ENCODE data around the gene NAP1L4.
A peak's percentile ranks its signal among the peaks of the same experiment; 100 is the strongest.

The NAP1L4 gene

DNA sequence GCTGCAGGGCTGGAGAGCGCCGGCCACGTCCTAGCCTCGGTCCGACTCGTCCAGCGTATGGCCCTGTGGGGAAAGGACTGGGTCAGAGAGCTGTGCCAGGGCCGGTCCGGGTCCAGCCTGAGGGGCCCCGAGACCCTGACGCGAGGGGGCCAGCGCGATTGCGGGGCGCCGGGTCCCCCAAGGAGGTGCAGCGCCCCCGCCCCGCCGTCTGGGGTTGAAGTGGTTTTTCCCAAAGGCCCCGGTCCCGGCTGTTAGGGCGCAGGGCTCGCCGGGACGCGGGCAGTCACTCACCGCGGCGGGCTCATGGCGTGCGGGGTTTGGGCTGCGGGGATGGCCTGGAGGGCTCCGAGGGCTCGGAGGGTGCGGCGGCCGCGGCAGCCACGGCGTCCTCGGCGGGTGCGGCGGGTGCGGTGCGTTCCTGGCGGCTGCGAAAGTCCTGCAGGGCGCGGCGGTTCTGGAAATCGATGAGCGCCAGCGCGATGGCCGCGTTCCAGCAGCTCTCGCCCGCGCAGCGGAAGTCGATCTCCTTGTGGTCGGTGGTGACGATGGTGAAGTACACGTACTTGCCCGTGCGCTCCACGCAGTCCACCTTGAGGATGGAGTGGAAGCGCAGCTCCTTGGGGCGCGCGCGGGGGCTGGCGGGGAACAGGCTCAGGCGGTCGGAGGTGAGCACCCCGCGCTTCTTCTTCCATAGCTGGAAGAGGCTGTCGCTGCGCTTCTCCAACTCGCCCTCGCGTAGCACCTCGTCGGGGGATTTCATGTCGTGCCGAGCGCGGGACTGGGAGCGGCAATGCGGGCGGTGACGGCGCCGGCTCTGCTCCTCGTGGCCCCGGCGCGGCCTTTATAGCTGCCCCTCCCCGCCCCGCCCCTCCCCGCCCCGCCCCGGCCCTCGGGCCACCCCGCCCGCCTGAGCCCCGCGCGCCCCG lies 63.3 kb downstream of the NAP1L4 start, which contains the start of gene PHLDA2:
PHLDA2 (minus strand) TSS at position 816 of the 926 bp plus-strand sequence; CDS start at position 760, 56 bp downstream.
- H3K9me3 ChIP-seq (ENCODE audit: control insufficient read depth, insufficient read depth, low read length), result no peaks in the 10 kb centered on the region
- H3K4me1 ChIP-seq (ENCODE audit: control insufficient read depth, insufficient read depth, low read length), result no peaks in the 10 kb centered on the region
- no peak within 1 kb of the TSS for H3K9ac ChIP-seq (ENCODE audit: low read depth, low read length)
- peak within 1 kb of the TSS; percentile 56 for H3K4me3 ChIP-seq (ENCODE audit: low read depth, low read length)
- peaks cover 23% of the 10 kb centered on the region for H3K27me3 ChIP-seq (ENCODE audit: control insufficient read depth, insufficient read depth, low read length)
- no peaks in the 10 kb centered on the region for H3K36me3 ChIP-seq (ENCODE audit: control insufficient read depth, insufficient read depth, low read length)

DNA sequence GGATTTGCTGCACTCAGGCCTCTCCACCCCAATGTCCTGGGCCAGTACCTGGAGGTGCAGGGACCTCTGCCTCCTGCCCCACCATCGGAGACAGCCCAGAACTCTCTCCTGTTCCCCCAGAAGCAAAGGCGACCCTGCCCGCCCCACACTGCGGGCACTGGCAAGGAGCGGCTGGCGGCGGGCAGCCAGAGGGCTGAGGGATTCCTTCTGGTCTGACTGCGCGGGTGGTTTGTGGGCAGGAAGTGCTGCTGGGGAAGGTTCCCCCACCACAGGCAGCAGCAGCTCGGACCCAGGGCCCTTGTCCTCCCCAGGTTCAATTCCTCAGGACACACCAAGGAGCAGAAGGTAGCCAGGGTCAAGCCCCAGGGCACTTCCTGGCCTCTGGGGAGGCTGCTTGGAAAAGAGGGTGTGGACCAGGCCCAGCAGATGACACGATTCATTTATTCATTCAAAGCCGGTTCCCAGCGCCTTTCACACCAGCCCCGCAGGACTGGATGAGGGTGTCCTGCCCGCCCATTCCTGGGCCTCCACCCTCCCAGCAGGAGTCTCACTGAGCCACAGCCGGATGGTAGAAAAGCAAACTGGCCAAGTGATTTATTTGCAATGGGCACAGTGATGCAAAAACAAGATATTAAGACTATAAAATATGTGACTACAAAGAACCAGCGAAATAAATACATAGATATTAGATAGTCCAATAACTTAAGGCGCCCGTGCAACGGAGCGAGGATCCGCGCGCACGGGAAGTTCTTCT lies 64.1 kb downstream of the NAP1L4 start:
- H3K27me3 ChIP-seq (ENCODE audit: control insufficient read depth, insufficient read depth, low read length), result peaks cover 23% of the 10 kb centered on the region
- H3K36me3 ChIP-seq (ENCODE audit: control insufficient read depth, insufficient read depth, low read length), result no peaks in the 10 kb centered on the region
- H3K9me3 ChIP-seq (ENCODE audit: control insufficient read depth, insufficient read depth, low read length), result no peaks in the 10 kb centered on the region
- H3K4me3 ChIP-seq (ENCODE audit: low read depth, low read length), result peak overlapping the region; percentile 54
- H3K4me1 ChIP-seq (ENCODE audit: control insufficient read depth, insufficient read depth, low read length), result no peaks in the 10 kb centered on the region
- no peak overlapping the region for H3K9ac ChIP-seq (ENCODE audit: low read depth, low read length)

DNA sequence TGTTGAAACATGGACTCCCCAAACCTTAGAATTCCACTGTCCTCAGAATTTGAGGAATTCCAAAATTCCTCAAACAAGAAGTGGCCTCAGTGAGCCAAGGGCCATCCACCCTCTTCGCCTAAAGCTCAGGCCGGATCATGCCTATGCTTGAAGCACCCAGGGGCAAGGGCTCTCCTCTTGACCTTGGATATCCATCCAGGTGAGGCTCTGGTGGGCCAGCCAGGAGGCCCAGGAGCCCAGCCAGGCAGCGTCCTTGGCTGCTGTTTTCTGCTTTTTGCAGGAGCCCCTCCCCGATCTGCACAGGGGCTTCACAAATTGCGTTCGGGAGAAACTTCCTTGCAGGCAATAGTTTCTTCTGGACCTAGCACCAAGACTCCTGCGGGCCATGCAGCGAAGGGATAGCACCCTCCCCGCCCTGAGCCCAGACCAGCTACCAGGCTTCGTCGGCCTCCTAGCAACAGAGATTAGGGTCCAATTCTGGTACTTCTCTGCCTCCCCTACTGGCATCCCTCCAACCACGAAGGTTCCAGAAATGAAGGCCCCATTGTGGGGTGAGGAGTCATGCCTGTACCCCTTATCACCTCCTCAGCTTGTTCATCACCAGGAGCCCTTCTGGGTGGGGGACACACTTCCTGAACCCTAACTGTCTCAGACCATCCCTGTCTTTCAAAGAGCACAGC lies 64.9 kb downstream of the NAP1L4 start:
- Histone ChIP-seq H3K9me3 (ENCODE audit: control insufficient read depth, insufficient read depth, low read length) (no peaks in the 10 kb centered on the region), H3K9ac (ENCODE audit: low read depth, low read length) (no peak overlapping the region), H3K4me1 (ENCODE audit: control insufficient read depth, insufficient read depth, low read length) (no peaks in the 10 kb centered on the region), H3K4me3 (ENCODE audit: low read depth, low read length) (no peak overlapping the region), H3K27me3 (ENCODE audit: control insufficient read depth, insufficient read depth, low read length) (peaks cover 21% of the 10 kb centered on the region), H3K36me3 (ENCODE audit: control insufficient read depth, insufficient read depth, low read length) (no peaks in the 10 kb centered on the region)

DNA sequence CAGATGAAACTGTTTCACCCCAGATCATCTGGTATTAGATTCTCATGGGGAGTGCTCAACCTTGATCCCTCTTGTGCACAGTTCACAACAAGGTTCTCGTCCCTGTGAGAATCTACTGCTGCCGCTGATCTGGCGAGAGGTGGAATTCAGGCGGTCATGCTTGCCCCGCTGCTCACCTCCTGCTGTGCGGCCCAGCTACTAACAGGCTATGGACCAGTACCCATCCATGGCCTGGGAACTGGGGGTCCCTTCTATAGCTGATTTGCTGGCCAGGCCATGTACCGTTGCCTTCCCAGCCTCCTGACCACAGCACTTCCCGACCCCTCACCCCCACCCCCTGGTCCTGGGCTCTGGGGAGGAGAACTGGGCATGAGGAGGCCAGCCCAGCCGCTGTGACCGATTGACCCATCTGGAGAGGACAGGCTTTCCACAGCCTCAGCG lies 65.5 kb downstream of the NAP1L4 start:
- H3K27me3 ChIP-seq (ENCODE audit: control insufficient read depth, insufficient read depth, low read length), result peaks cover 21% of the 10 kb centered on the region
- no peaks in the 10 kb centered on the region for H3K9me3 ChIP-seq (ENCODE audit: control insufficient read depth, insufficient read depth, low read length)
- H3K4me1 ChIP-seq (ENCODE audit: control insufficient read depth, insufficient read depth, low read length), result no peaks in the 10 kb centered on the region
- no peaks in the 10 kb centered on the region for H3K36me3 ChIP-seq (ENCODE audit: control insufficient read depth, insufficient read depth, low read length)
- H3K9ac ChIP-seq (ENCODE audit: low read depth, low read length), result no peak overlapping the region
- H3K4me3 ChIP-seq (ENCODE audit: low read depth, low read length), result no peak overlapping the region

DNA sequence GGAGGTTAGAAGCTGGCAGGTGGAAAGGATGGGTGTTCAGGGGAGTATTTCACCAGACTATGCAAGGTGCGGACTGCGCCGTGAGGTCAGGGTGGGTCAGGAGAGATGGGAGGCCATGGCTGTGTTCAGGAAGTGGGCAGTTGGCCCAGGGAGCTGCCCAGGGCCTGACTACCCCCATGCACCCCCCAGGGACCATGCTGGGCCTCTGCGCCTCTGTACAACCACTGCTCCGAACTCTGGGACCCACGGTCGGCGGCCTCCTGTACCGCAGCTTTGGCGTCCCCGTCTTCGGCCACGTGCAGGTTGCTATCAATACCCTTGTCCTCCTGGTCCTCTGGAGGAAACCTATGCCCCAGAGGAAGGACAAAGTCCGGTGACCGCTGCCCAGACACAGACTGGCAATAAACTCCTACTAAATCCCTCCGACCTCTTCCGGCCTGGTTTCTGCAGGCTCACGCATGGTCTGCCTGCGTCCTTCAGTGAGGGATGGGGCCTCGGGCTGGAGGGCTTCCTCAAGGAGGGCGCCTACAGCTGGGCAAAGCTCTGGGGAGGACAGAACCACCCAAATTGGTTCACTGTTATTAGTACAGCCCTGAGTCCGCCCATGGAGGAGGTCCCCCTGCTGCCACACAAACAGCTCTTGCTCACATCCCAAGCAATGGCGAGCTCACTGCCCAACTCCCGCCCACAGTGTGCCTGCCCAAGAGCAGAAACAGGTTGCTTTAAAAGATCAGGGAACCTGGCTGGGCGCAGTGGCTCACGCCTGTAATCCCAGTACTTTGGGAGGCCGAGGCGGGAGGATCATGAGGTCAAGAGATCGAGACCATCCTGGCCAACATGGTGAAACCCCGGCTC lies 67.1 kb downstream of the NAP1L4 start:
- no peaks in the 10 kb centered on the region for H3K4me1 ChIP-seq (ENCODE audit: control insufficient read depth, insufficient read depth, low read length)
- no peak overlapping the region for H3K4me3 ChIP-seq (ENCODE audit: low read depth, low read length)
- H3K27me3 ChIP-seq (ENCODE audit: control insufficient read depth, insufficient read depth, low read length), result peaks cover 21% of the 10 kb centered on the region
- no peaks in the 10 kb centered on the region for H3K36me3 ChIP-seq (ENCODE audit: control insufficient read depth, insufficient read depth, low read length)
- H3K9ac ChIP-seq (ENCODE audit: low read depth, low read length), result peak overlapping the region; percentile 47
- no peaks in the 10 kb centered on the region for H3K9me3 ChIP-seq (ENCODE audit: control insufficient read depth, insufficient read depth, low read length)

DNA sequence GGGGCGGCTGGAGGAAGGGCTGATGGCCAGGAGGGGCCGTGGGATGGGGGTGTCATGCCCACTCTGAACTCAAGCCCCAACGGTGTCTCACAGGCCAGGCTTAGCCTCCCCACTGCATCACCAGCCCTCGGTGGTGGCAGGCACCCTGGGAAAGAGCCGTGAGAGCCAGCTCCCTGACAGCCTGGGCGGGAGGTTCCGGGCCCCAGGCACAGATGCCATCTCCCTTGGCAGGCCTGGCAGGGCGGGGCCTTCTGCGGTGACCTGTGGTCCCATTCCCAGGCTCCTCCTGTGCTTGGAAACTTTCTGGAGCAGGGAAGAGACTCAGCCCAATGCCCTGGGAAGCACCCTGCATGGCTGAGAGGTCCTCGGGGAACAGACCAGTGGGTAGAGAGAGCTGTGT lies 67.7 kb downstream of the NAP1L4 start:
- Histone ChIP-seq H3K36me3 (ENCODE audit: control insufficient read depth, insufficient read depth, low read length) (no peaks in the 10 kb centered on the region), H3K9ac (ENCODE audit: low read depth, low read length) (no peak overlapping the region), H3K4me1 (ENCODE audit: control insufficient read depth, insufficient read depth, low read length) (no peaks in the 10 kb centered on the region), H3K9me3 (ENCODE audit: control insufficient read depth, insufficient read depth, low read length) (no peaks in the 10 kb centered on the region), H3K27me3 (ENCODE audit: control insufficient read depth, insufficient read depth, low read length) (peaks cover 18% of the 10 kb centered on the region), H3K4me3 (ENCODE audit: low read depth, low read length) (no peak overlapping the region)

DNA sequence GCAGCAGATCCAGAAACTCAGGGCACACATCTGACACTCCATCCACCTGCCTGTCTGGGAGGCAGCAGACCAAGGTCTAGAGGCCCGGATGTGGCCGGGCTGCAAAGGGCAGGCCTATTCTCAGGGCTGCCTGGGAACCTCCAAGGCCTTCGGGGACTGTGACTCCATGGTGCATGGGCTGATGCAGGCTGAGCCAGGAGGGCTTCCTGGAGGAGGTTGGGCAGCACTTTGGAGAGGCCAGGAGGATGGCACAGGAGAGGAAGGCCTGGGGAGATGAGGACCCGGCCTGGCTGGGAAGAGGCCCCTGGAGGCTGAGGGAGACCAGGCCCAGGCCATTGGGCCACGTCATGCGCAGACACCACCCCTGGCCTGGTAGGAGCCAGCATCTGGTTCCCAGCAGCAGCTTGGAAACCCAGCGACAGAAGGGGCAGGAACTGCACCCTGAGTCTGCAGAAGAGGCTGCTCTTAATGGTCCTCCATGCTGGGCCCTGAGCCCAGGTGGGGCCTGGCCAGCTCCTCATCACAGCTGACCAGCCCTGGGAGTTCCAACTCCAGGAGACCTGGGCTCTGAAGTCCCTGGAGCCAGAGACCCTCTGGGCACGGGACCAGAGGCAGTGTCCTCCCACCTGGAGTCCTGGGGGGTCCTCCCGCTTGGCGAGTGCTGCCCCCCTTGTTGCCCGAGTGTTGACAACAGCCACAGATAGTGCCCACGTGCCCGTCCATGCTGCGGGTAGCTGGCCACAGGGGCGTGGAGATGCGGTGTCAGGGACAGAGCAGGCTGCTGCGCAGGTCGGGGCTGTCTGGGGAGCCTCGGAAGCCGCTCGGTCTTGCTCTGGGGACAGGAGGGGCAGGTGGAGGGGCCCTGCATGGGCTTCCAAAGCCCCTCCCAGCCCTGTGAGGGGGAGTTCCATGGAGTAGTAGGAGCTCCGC lies 68.4 kb downstream of the NAP1L4 start:
- no peak overlapping the region for H3K4me3 ChIP-seq (ENCODE audit: low read depth, low read length)
- no peaks in the 10 kb centered on the region for H3K36me3 ChIP-seq (ENCODE audit: control insufficient read depth, insufficient read depth, low read length)
- H3K27me3 ChIP-seq (ENCODE audit: control insufficient read depth, insufficient read depth, low read length), result peaks cover 14% of the 10 kb centered on the region
- no peak overlapping the region for H3K9ac ChIP-seq (ENCODE audit: low read depth, low read length)
- no peaks in the 10 kb centered on the region for H3K9me3 ChIP-seq (ENCODE audit: control insufficient read depth, insufficient read depth, low read length)
- no peaks in the 10 kb centered on the region for H3K4me1 ChIP-seq (ENCODE audit: control insufficient read depth, insufficient read depth, low read length)

DNA sequence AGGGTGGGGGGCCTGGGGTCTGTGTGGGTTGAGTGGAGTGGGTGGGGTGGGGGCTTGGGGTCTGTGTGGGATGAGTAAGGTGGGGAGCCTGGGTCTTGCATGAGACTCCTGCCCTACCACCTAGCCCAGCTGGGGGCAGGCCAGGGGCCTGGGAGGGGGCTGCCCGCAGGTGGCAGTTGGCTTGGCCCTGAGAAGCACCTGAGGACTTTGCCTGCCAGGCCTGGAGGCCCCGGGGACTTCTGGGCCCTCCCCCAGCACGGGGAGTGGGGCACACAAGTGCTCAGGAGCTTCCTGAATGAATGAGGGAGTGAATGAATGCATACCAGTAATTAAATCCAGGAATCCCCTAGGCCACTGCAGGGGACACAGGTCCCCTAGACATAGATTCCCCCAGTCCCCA lies 69.5 kb downstream of the NAP1L4 start:
- Histone ChIP-seq H3K27me3 (ENCODE audit: control insufficient read depth, insufficient read depth, low read length) (peaks cover 6% of the 10 kb centered on the region), H3K36me3 (ENCODE audit: control insufficient read depth, insufficient read depth, low read length) (no peaks in the 10 kb centered on the region), H3K9me3 (ENCODE audit: control insufficient read depth, insufficient read depth, low read length) (no peaks in the 10 kb centered on the region), H3K4me1 (ENCODE audit: control insufficient read depth, insufficient read depth, low read length) (no peaks in the 10 kb centered on the region), H3K9ac (ENCODE audit: low read depth, low read length) (no peak overlapping the region), H3K4me3 (ENCODE audit: low read depth, low read length) (no peak overlapping the region)

DNA sequence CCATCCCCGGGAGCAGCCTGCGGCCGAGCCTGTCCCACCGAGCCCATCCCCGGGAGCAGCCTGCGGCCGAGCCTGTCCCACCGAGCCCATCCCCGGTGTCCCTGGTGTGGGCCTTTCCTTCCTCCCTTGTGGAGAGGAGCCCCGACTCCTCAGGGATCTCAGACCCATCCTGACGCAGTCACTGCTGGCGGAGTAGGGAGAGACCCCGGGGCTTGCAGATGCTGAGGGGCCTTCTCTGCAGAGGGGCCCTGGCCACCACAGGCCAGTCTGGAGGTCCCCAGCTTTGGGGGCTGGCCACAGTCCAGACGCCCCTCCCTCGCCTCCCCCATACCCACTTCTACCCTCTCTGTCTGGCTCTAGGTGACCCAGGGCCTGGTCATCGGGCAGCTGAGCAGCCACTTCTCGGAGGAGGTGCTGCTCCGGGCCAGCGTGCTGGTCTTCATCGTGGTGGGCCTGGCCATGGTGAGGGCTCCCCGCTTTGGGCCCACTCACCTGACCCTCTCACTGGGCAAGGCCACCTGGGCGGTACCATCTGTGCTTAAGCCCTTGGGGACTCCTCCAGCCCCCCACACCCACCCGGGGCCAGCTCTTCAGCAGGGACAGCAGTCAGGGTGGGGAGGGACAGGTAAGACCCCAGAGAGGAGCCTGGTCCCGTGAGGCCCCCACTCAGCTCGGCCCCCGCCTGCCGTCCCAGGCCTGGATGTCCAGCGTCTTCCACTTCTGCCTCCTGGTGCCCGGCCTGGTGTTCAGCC lies 70.2 kb downstream of the NAP1L4 start:
- no peak overlapping the region for H3K4me3 ChIP-seq (ENCODE audit: low read depth, low read length)

DNA sequence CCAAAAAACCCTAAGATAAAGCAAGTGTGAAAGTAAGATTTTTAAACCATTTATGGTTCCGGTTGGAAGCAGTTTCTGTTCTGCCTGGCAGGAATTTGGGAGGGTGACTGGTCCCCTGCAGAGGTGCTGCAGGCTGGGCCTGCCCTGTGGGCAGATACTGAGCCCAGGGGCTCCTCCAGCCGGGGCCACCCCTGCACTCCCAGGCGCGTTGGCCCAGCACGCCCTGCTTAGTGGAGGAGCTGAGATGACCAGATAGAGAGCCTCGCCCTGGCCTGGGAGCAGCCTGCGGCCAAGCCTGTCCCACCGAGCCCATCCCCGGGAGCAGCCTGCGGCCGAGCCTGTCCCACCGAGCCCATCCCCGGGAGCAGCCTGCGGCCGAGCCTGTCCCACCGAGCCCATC lies 70.9 kb downstream of the NAP1L4 start:
- no peak overlapping the region for H3K9ac ChIP-seq (ENCODE audit: low read depth, low read length)
- H3K4me3 ChIP-seq (ENCODE audit: low read depth, low read length), result no peak overlapping the region
- H3K4me1 ChIP-seq (ENCODE audit: control insufficient read depth, insufficient read depth, low read length), result no peaks in the 10 kb centered on the region
- no peaks in the 10 kb centered on the region for H3K36me3 ChIP-seq (ENCODE audit: control insufficient read depth, insufficient read depth, low read length)
- no peaks in the 10 kb centered on the region for H3K9me3 ChIP-seq (ENCODE audit: control insufficient read depth, insufficient read depth, low read length)
- no peaks in the 10 kb centered on the region for H3K27me3 ChIP-seq (ENCODE audit: control insufficient read depth, insufficient read depth, low read length)

More for the DNA sequence above, 70.2 kb downstream of the NAP1L4 start:
- no peaks in the 10 kb centered on the region for H3K27me3 ChIP-seq (ENCODE audit: control insufficient read depth, insufficient read depth, low read length)
- H3K9me3 ChIP-seq (ENCODE audit: control insufficient read depth, insufficient read depth, low read length), result no peaks in the 10 kb centered on the region
- H3K36me3 ChIP-seq (ENCODE audit: control insufficient read depth, insufficient read depth, low read length), result no peaks in the 10 kb centered on the region
- H3K9ac ChIP-seq (ENCODE audit: low read depth, low read length), result no peak overlapping the region
- no peaks in the 10 kb centered on the region for H3K4me1 ChIP-seq (ENCODE audit: control insufficient read depth, insufficient read depth, low read length)

Measured in iPS-15b (cell line).